Uterus (tissue), 4 donors: ENCODE data around the gene ARSG. TPM values are rescaled to one million over a fixed set of nuclear protein-coding genes. Genes with fewer than 3 reads are reported as not detected.
"Not testable (repeated sequence)": the region's sequence is repeated elsewhere in the genome, so short reads cannot be mapped to it uniquely, and the experiment has no call there.

Source experiments
- DNase-seq, 2 donors: peaks; one replicate each; pipeline ENCODE4 v3.0.0-alpha.2; 2019 to 2020
- H3K27ac ChIP-seq, 2 donors: fragments of 200-600 bp; sonication (generic); 1 replicate in 1 of 2; 2 replicates in 1 of 2; pipeline ENCODE4 v1.5.1; 2016 to 2018
- H3K27me3 ChIP-seq, 2 donors: fragments of 200-600 bp; sonication (generic); one replicate each; pipeline ENCODE4 v1.5.1; 2018 to 2019; ENCODE audit warnings: control low read depth in 1 of 2
- H3K36me3 ChIP-seq, 2 donors: fragments of 200-600 bp; sonication (generic); one replicate each; pipeline ENCODE4 v1.5.1; 2019; ENCODE audit warnings: control low read depth in 1 of 2
- H3K4me1 ChIP-seq, 2 donors: fragments of 200-600 bp; sonication (generic); one replicate each; pipeline ENCODE4 v1.5.1; 2018 to 2019; ENCODE audit warnings: control low read depth in 1 of 2
- H3K4me3 ChIP-seq, 2 donors: fragments of 200-600 bp; sonication (generic); 1 replicate in 1 of 2; 2 replicates in 1 of 2; pipeline ENCODE4 v1.5.1; 2018 to 2019; ENCODE audit warnings: mild to moderate bottlenecking in 1 of 2
- H3K9me3 ChIP-seq, 2 donors: fragments of 200-600 bp; sonication (generic); one replicate each; pipeline ENCODE4 v1.5.1; 2019; ENCODE audit warnings: control low read depth in 1 of 2
- CTCF ChIP-seq, 4 experiments: fragments of 200-600 bp in 2 of 4; fragments of 450-650 bp in 2 of 4; sonication (generic) in 2 of 4; IDR thresholded peaks; one replicate each; pipeline ENCODE4 v1.5.1; 2016 to 2019; ENCODE audit warnings: antibody characterized with exemption in 4 of 4, mild to moderate bottlenecking in 2 of 4, moderate library complexity in 1 of 4
- POLR2A ChIP-seq, 2 donors: fragments of 450-650 bp; IDR thresholded peaks; one replicate each; pipeline ENCODE4 v1.6.1; 2016; ENCODE audit warnings: antibody characterized with exemption in 2 of 2, mild to moderate bottlenecking in 1 of 2, moderate library complexity in 1 of 2
- intact Hi-C: fragments of 100-400 bp; cut with DNase I; formaldehyde crosslinking; loops from one replicate; pipeline ENCODE4 v1.15.1; 2023; ENCODE audit warnings: low total_unique reads
- total RNA-seq, 4 donors: library from RNA; depleted of rRNA in 3 of 4; stranded (reverse); fragments of >200 nt in 3 of 4; gene quantifications; one replicate each; pipeline versions ENCODE4 v1.1.0 to v1.2.4, GENCODE V29; 2014 to 2023
- donor health status: DM: yes; HTN: yes; CAD: no.

Gene ARSG
- total RNA-seq, 4 donors from 2014 or later: 0.59 to 6.4 (median 5.7) TPM

- DNase-seq: no peak
- H3K4me1 ChIP-seq: no peaks in the 10 kb centered on the region
- no peak overlapping the region for H3K4me3 ChIP-seq
- intact Hi-C loops: no loop called here
- H3K36me3 ChIP-seq: no peaks in the 10 kb centered on the region
- H3K27ac ChIP-seq: no peak overlapping the region
- no peaks in the 10 kb centered on the region for H3K27me3 ChIP-seq
- no peaks in the 10 kb centered on the region for H3K9me3 ChIP-seq
- TF ChIP-seq POLR2A (IDR thresholded peaks at IDR 0.05) (no peak), CTCF (IDR thresholded peaks at IDR 0.05) (no peak)
Measured at GRCh38 chr17:68352041-68352440, 60.7 kb downstream of the ARSG start.

GRCh38 chr17:68352671-68353070 lies 61.4 kb downstream of the ARSG start:
- intact Hi-C loops, H3K4me1 ChIP-seq, H3K4me3 ChIP-seq, H3K27me3 ChIP-seq, H3K36me3 ChIP-seq, DNase-seq, H3K9me3 ChIP-seq, H3K27ac ChIP-seq: not testable (repeated sequence)

DNA sequence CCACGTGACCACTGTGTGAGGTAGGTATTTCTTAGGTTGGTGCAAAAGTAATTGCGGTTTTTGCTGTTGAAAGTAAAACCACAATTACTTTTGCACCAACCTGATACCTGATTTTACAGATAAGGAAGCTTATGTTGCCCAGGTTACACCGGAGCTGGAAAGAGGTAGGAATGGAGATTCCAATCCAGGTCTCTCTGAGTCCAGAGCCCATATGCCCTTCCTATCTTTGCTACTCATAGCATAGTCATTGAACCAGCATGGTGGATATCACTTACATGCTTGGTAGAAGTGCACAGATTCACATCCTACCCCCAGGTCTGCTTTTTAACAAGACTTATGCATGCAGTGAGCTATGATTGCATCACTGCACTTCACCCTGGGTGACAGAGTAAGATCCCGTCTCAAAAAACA lies 61.8 kb downstream of the ARSG start:
- Histone ChIP-seq H3K27ac (no peak overlapping the region), H3K27me3 (no peaks in the 10 kb centered on the region), H3K4me1 (no peaks in the 10 kb centered on the region), H3K9me3 (no peaks in the 10 kb centered on the region), H3K36me3 (no peaks in the 10 kb centered on the region), H3K4me3 (no peak overlapping the region)
- DNase-seq: no peak
- intact Hi-C loops: no loop called here
- TF ChIP-seq CTCF (IDR thresholded peaks at IDR 0.05) (no peak), POLR2A (IDR thresholded peaks at IDR 0.05) (no peak)

GRCh38 chr17:68354311-68354710 lies 63.0 kb downstream of the ARSG start:
- H3K9me3 ChIP-seq, intact Hi-C loops, DNase-seq, H3K27me3 ChIP-seq, H3K4me1 ChIP-seq, H3K4me3 ChIP-seq, H3K36me3 ChIP-seq: not testable (repeated sequence)
- peak overlapping the region in 1 of 2 donors; percentile 29 for H3K27ac ChIP-seq

- H3K4me1 ChIP-seq: not testable (repeated sequence)
Measured at GRCh38 chr17:68355108-68355507, 63.8 kb downstream of the ARSG start.

GRCh38 chr17:68356520-68356919 lies 65.2 kb downstream of the ARSG start:
- Histone ChIP-seq H3K9me3 (no peaks in the 10 kb centered on the region), H3K27ac (no peak overlapping the region), H3K4me3 (no peak overlapping the region), H3K36me3 (no peaks in the 10 kb centered on the region), H3K4me1 (no peaks in the 10 kb centered on the region), H3K27me3 (no peaks in the 10 kb centered on the region)
- DNase-seq: no peak
- TF ChIP-seq POLR2A (IDR thresholded peaks at IDR 0.05) (no peak), CTCF (IDR thresholded peaks at IDR 0.05) (no peak)
- intact Hi-C loops: no loop called here

More at GRCh38 chr17:68355108-68355507, 63.8 kb downstream of the ARSG start:
- peak overlapping the region in 1 of 2 donors; percentile 29 for H3K27ac ChIP-seq
- H3K36me3 ChIP-seq, DNase-seq, H3K27me3 ChIP-seq, H3K9me3 ChIP-seq, intact Hi-C loops, H3K4me3 ChIP-seq: not testable (repeated sequence)

DNA sequence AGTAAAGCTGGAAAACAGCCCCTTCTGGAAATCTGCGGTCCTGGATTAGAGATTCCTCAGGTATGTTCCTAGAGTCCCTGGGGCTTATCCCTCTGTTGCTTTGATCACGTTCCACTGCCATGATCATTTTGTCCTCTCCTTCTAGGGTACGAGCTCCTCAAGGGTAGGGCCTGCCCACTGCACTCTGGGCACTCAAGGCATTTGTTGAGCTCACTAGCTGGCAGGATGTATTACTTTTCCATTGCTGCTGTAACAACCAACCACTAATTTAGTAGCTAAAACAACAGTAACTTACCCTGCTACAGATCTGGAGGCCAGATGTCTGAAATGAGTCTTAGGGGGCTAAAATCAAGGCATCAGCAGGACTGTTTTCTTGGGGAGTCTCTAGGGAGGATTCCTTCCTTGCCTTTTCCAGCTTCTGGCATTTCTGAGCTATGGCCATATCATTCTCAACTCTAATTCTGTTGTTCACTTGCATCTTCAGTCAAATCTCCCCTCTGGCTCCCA lies 65.7 kb downstream of the ARSG start:
- no peak for TF ChIP-seq POLR2A (IDR thresholded peaks at IDR 0.05)
- no peak for TF ChIP-seq CTCF (IDR thresholded peaks at IDR 0.05)
- H3K4me3 ChIP-seq: no peak overlapping the region
- H3K27ac ChIP-seq: no peak overlapping the region
- H3K27me3 ChIP-seq: no peaks in the 10 kb centered on the region
- H3K9me3 ChIP-seq: no peaks in the 10 kb centered on the region
- intact Hi-C loops: no loop called here
- DNase-seq: no peak
- no peaks in the 10 kb centered on the region for H3K36me3 ChIP-seq
- H3K4me1 ChIP-seq: no peaks in the 10 kb centered on the region
